PC-3 (cell line): ENCODE results near the gene RANGAP1. TPM values are rescaled to one million over a fixed set of nuclear protein-coding genes. Genes with fewer than 3 reads are reported as not detected.
A peak's percentile ranks its signal among the peaks of the same experiment; 100 is the strongest.

ENCODE experiments used
- ATAC-seq: fragments of 200-7000 bp; cut with Tn5 transposase; 2 replicates; pipeline ENCODE4 v1.9.1; 2020; ENCODE audit warnings: mild to moderate bottlenecking, moderate library complexity
- BruUV-seq: library from RNA; stranded (reverse); fragments of 400-500 nt; replicated peaks from 2 replicates; lab custom pipeline; 2021; lab: Mats Ljungman, UMichigan
- CTCF ChIA-PET: fragments of 300-600 bp; sonication (Branson Sonifier 250); formaldehyde crosslinking; loops from one replicate; lab custom pipeline; 2022; ENCODE audit warnings: antibody characterized with exemption; lab: Charles Lee
- POLR2A ChIA-PET: fragments of 300-600 bp; sonication (Branson Sonifier 250); formaldehyde crosslinking; loops from one replicate; lab custom pipeline; 2022; ENCODE audit warnings: antibody characterized with exemption; ENCODE audit not compliant: unreplicated experiment; lab: Charles Lee
- DNase-seq: peaks from one replicate; pipeline ENCODE4 v3.0.0-alpha.2; 2015
- H2AFZ ChIP-seq: fragments of 300-600 bp; sonication (generic); 2 replicates; pipeline ENCODE4 v1.6.0; 2016; ENCODE audit warnings: antibody characterized with exemption, low read length
- H3F3A ChIP-seq: fragments of 300-600 bp; sonication (generic); one replicate; pipeline ENCODE4 v1.6.0; 2017; ENCODE audit warnings: antibody characterized with exemption, low read length, control low read depth, mild to moderate bottlenecking; ENCODE audit not compliant: unreplicated experiment
- H3K27ac ChIP-seq: fragments of 300-600 bp; sonication (generic); 2 replicates; pipeline ENCODE4 v1.5.1; 2016; ENCODE audit warnings: mild to moderate bottlenecking, low read length
- H3K27me3 ChIP-seq: fragments of 300-600 bp; sonication (generic); 2 replicates; pipeline ENCODE4 v1.6.1; 2016; ENCODE audit warnings: low read length, mixed read lengths
- H3K36me3 ChIP-seq: fragments of 300-600 bp; sonication (generic); 2 replicates; pipeline ENCODE4 v1.6.1; 2016; ENCODE audit warnings: low read depth, mixed run types, low read length, mixed read lengths
- H3K4me1 ChIP-seq: fragments of 300-600 bp; sonication (generic); 2 replicates; pipeline ENCODE4 v1.5.1; 2016; ENCODE audit warnings: low read length; ENCODE audit not compliant: insufficient read depth
- H3K4me2 ChIP-seq: fragments of 300-600 bp; sonication (generic); 2 replicates; pipeline ENCODE4 v1.6.0; 2016; ENCODE audit warnings: low read length
- H3K4me3 ChIP-seq: fragments of 300-600 bp; sonication (generic); 2 replicates; pipeline ENCODE4 v1.5.1; 2016; ENCODE audit warnings: mild to moderate bottlenecking, low read length, mixed read lengths
- H3K79me2 ChIP-seq: fragments of 300-600 bp; sonication (generic); 2 replicates; pipeline ENCODE4 v1.6.1; 2017; ENCODE audit warnings: low read length, mixed read lengths
- H3K9ac ChIP-seq: fragments of 300-600 bp; sonication (generic); 2 replicates; pipeline ENCODE4 v1.6.0; 2016; ENCODE audit warnings: mild to moderate bottlenecking, low read length
- H3K9me2 ChIP-seq: fragments of 300-600 bp; sonication (generic); replicated peaks from 2 replicates; pipeline ENCODE4 v1.6.1; 2016; ENCODE audit warnings: mixed run types, low read length, mixed read lengths
- H3K9me3 ChIP-seq: fragments of 300-600 bp; sonication (generic); 2 replicates; pipeline ENCODE4 v1.6.1; 2016; ENCODE audit warnings: low read length, mixed read lengths
- H4K20me1 ChIP-seq: fragments of 300-600 bp; sonication (generic); 2 replicates; pipeline ENCODE4 v1.6.1; 2016; ENCODE audit warnings: low read length, mixed read lengths
- EZH2 ChIP-seq: fragments of 300-600 bp; sonication (generic); IDR thresholded peaks from one replicate; pipeline ENCODE4 v1.6.1; 2017; ENCODE audit warnings: antibody characterized with exemption, mild to moderate bottlenecking, low read length; ENCODE audit not compliant: unreplicated experiment
- EZH2phosphoT487 ChIP-seq: fragments of 300-600 bp; sonication (generic); IDR thresholded peaks from 2 replicates; pipeline ENCODE4 v1.6.1; 2018; ENCODE audit warnings: mild to moderate bottlenecking, antibody characterized with exemption, low read length, borderline replicate concordance
- intact Hi-C: fragments of 100-400 bp; cut with micrococcal nuclease; formaldehyde crosslinking; loops from 2 replicates; pipeline ENCODE4 v1.9.0; 2023
- total RNA-seq: library from RNA; depleted of rRNA; stranded (reverse); fragments of >200 nt; gene quantifications from 2 replicates; pipeline ENCODE4 v1.2.3, GENCODE V29; 2014
- TF ChIP-seq, protein P1 (sequence below): fragments of 300-600 bp; sonication (generic); conservative IDR thresholded peaks from 2 replicates; pipeline ENCODE4 v1.5.1; 2017; ENCODE audit warnings: antibody characterized with exemption, low read depth, mild to moderate bottlenecking, low read length

Gene RANGAP1
- total RNA-seq, 1 experiment from 2014 or later: 99.0 TPM

- H3K9me2 ChIP-seq: no peaks in the 10 kb centered on the region
- H3F3A ChIP-seq: peaks cover 4% of the 10 kb centered on the region
- BruUV-seq: TSS peak; percentile 30
- H3K27ac ChIP-seq: peak overlapping the region; percentile 89
- H3K4me3 ChIP-seq: peak overlapping the region; percentile 62
- no peaks in the 10 kb centered on the region for H3K27me3 ChIP-seq
- peaks cover 26% of the 10 kb centered on the region for H3K79me2 ChIP-seq
- peak overlapping the region; percentile 91 for H3K4me2 ChIP-seq
- ATAC-seq (peak; percentile 36), DNase-seq (peak; percentile 87)
- H3K9ac ChIP-seq: peak overlapping the region; percentile 50
- POLR2A ChIA-PET: no interaction called here
- intact Hi-C loops: loop anchor here (5.0 kb wide), 1 partner anchor 94 kb away; the partner anchor contains the start of gene TEF
- H4K20me1 ChIP-seq: peaks cover 12% of the 10 kb centered on the region
- H3K4me1 ChIP-seq: peaks cover 47% of the 10 kb centered on the region
- H3K36me3 ChIP-seq: peaks cover 9% of the 10 kb centered on the region
- H3K9me3 ChIP-seq: no peaks in the 10 kb centered on the region
- H2AFZ ChIP-seq: peak overlapping the region; percentile 81; the same call in 1 of the 2 replicates
- CTCF ChIA-PET: interaction anchor here (0.6 kb wide), 1 partner anchor 16 kb away, joined by 3 read pairs; no protein-coding TSS in a partner anchor
- no peak for TF ChIP-seq EZH2
- TF ChIP-seq, protein P1, sequence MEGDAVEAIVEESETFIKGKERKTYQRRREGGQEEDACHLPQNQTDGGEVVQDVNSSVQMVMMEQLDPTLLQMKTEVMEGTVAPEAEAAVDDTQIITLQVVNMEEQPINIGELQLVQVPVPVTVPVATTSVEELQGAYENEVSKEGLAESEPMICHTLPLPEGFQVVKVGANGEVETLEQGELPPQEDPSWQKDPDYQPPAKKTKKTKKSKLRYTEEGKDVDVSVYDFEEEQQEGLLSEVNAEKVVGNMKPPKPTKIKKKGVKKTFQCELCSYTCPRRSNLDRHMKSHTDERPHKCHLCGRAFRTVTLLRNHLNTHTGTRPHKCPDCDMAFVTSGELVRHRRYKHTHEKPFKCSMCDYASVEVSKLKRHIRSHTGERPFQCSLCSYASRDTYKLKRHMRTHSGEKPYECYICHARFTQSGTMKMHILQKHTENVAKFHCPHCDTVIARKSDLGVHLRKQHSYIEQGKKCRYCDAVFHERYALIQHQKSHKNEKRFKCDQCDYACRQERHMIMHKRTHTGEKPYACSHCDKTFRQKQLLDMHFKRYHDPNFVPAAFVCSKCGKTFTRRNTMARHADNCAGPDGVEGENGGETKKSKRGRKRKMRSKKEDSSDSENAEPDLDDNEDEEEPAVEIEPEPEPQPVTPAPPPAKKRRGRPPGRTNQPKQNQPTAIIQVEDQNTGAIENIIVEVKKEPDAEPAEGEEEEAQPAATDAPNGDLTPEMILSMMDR: no peak
- TF ChIP-seq EZH2phosphoT487: no peak
Observed at GRCh38 chr22:41288245-41288946, 2.4 kb upstream of the RANGAP1 start.

DNA sequence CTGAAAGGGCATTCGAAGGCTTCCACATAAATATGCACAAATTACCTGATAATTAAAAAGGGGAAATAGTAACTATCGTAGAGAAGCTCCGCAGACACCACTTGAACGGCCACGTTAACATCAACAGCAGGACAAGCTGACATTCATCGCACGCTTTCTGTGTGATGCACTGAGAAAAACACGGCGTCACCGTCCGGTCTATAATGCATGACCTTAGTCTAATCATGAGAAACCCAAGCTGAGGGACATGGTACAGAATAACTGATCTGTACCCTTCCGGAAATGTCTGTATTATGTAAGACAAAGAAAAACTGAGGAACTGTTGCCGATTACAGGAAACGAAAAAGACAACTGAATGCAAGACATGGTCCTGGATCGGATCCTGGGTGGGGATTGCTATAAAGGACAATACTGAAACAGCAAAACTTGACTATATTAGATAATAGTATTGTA, 678 bp upstream of the RANGAP1 start:
- Histone ChIP-seq H3K4me2 (peak overlapping the region; percentile 91), H3K9me2 (no peaks in the 10 kb centered on the region), H3K27ac (no peak overlapping the region), H3K9ac (peak overlapping the region; percentile 13), H4K20me1 (peaks cover 15% of the 10 kb centered on the region), H2AFZ (peak overlapping the region; percentile 67), H3F3A (peaks cover 4% of the 10 kb centered on the region), H3K4me1 (peaks cover 47% of the 10 kb centered on the region), H3K4me3 (peak overlapping the region; percentile 65), H3K36me3 (peaks cover 16% of the 10 kb centered on the region), H3K79me2 (peaks cover 43% of the 10 kb centered on the region), H3K27me3 (no peaks in the 10 kb centered on the region), H3K9me3 (no peaks in the 10 kb centered on the region)
- POLR2A ChIA-PET: no interaction called here
- BruUV-seq: TSS peak; percentile 84
- TF ChIP-seq EZH2: no peak
- TF ChIP-seq, protein P1: no peak
- no peak for TF ChIP-seq EZH2phosphoT487
- DNase-seq (no peak), ATAC-seq (no peak; the same call in 1 of the 2 replicates)
- intact Hi-C loops: loop anchor here (1.0 to 5.0 kb wide), 2 partner anchors 15 to 96 kb away; partner anchors contain the start of genes TEF and ZC3H7B
- CTCF ChIA-PET: interaction anchor here (0.7 to 0.9 kb wide), 2 partner anchors 116 to 207 kb away, joined by 3 to 4 read pairs; no protein-coding TSS in a partner anchor
